OCI-LY1 (cell line): ENCODE results near the gene POLE3.
"Not testable (repeated sequence)": the region's sequence is repeated elsewhere in the genome, so short reads cannot be mapped to it uniquely, and the experiment has no call there.

Experiments
- H2AFZ ChIP-seq: fragments of 200-600 bp; sonication (generic), shearing (Covaris generic); 2 replicates; pipeline ENCODE4 v1.6.0; 2014; ENCODE audit warnings: antibody characterized with exemption, mild to moderate bottlenecking, low read length
- H3F3A ChIP-seq: fragments of 200-600 bp; sonication (generic), shearing (Covaris generic); 2 replicates; pipeline ENCODE4 v1.6.0; 2014; ENCODE audit warnings: mild to moderate bottlenecking, antibody characterized with exemption, low read length, moderate library complexity; ENCODE audit not compliant: insufficient read depth
- H3K27ac ChIP-seq: fragments of 200-600 bp; sonication (generic); 2 replicates; pipeline ENCODE4 v1.5.1; 2014; ENCODE audit warnings: low read length, mixed run types, mild to moderate bottlenecking, low read depth; ENCODE audit not compliant: poor library complexity, severe bottlenecking
- H3K27me3 ChIP-seq: fragments of 200-600 bp; sonication (generic); 2 replicates; pipeline ENCODE4 v1.6.0; 2014; ENCODE audit warnings: antibody characterized with exemption, mild to moderate bottlenecking, low read length, moderate library complexity; ENCODE audit not compliant: insufficient read depth
- H3K36me3 ChIP-seq: fragments of 200-600 bp; sonication (generic); 2 replicates; pipeline ENCODE4 v1.6.1; 2014; ENCODE audit warnings: mild to moderate bottlenecking, antibody characterized with exemption, low read length, moderate library complexity, mixed read lengths; ENCODE audit not compliant: insufficient read depth
- H3K4me1 ChIP-seq: fragments of 200-600 bp; sonication (generic); 2 replicates; pipeline ENCODE4 v1.5.1; 2014; ENCODE audit warnings: mild to moderate bottlenecking, low read length, moderate library complexity; ENCODE audit not compliant: insufficient read depth, severe bottlenecking
- H3K4me2 ChIP-seq: fragments of 200-600 bp; sonication (generic), shearing (Covaris generic); 2 replicates; pipeline ENCODE4 v1.6.1; 2014; ENCODE audit warnings: low read length
- H3K4me3 ChIP-seq: fragments of 200-600 bp; sonication (generic); 2 replicates; pipeline ENCODE4 v1.5.1; 2014; ENCODE audit warnings: low read length, low read depth, mild to moderate bottlenecking, mixed read lengths; ENCODE audit not compliant: poor library complexity, severe bottlenecking
- H3K79me2 ChIP-seq: fragments of 200-600 bp; shearing (Covaris generic); 2 replicates; pipeline ENCODE4 v1.6.1; 2016; ENCODE audit warnings: mixed run types, low read length, mixed read lengths; ENCODE audit not compliant: insufficient read depth
- H3K9ac ChIP-seq: fragments of 200-600 bp; sonication (generic), shearing (Covaris generic); 2 replicates; pipeline ENCODE4 v1.6.1; 2014; ENCODE audit warnings: mild to moderate bottlenecking, low read length, mixed read lengths
- H3K9me2 ChIP-seq: fragments of 200-600 bp; sonication (generic), shearing (Covaris generic); 2 replicates; pipeline ENCODE4 v1.6.1; 2014; ENCODE audit warnings: low read depth, mild to moderate bottlenecking, low read length, mixed read lengths
- H3K9me3 ChIP-seq: fragments of 200-600 bp; shearing (Covaris generic); 2 replicates; pipeline ENCODE4 v1.6.1; 2014; ENCODE audit warnings: low read length, mixed read lengths
- H4K20me1 ChIP-seq: fragments of 200-600 bp; sonication (generic), shearing (Covaris generic); 2 replicates; pipeline ENCODE4 v1.6.0; 2016; ENCODE audit warnings: mild to moderate bottlenecking, low read length; ENCODE audit not compliant: insufficient read depth
- EZH2 ChIP-seq: fragments of 200-600 bp; sonication (generic), shearing (Covaris generic); IDR thresholded peaks from 2 replicates; pipeline ENCODE4 v1.8.0; 2017; ENCODE audit warnings: borderline replicate concordance, mixed run types, mild to moderate bottlenecking, antibody characterized with exemption, low read length, moderate library complexity, mixed read lengths
- TF ChIP-seq, protein P1 (sequence below): fragments of 200-600 bp; sonication (generic), shearing (Covaris generic); IDR thresholded peaks from 2 replicates; pipeline ENCODE4 v1.5.1; 2017; ENCODE audit warnings: mild to moderate bottlenecking, antibody characterized with exemption, low read length, moderate library complexity, mixed read lengths

POLE3 gene

DNA sequence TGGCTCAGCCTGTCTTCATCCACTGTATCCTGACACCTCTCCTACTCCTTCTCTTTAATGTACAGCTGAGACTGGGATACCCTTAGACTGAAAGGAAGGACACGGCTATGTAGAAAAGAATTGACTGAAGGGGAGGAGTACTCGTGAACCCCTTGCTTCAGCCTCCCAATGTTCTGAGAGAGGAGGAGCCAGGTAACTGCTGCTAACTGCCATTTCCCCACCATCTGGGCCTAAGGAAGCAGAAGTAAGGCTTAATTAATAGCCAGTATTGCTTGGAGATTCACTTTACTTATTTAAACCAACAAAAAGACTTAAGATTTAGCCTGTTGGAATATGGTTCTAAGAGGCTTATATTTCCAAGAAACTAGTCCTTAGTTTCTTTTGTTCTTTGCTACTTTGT lies 34.3 kb upstream of the POLE3 start:
- no peaks in the 10 kb centered on the region for H3K27me3 ChIP-seq
- no peaks in the 10 kb centered on the region for H3K9me3 ChIP-seq
- no peak overlapping the region for H3K4me2 ChIP-seq
- no peaks in the 10 kb centered on the region for H3K9me2 ChIP-seq
- no peak overlapping the region for H3K4me3 ChIP-seq
- H3K9ac ChIP-seq: no peak overlapping the region
- no peaks in the 10 kb centered on the region for H4K20me1 ChIP-seq
- H3K79me2 ChIP-seq: no peaks in the 10 kb centered on the region
- H3K27ac ChIP-seq: no peak overlapping the region
- H2AFZ ChIP-seq: no peak overlapping the region
- no peak for TF ChIP-seq EZH2
- TF ChIP-seq, protein P1, sequence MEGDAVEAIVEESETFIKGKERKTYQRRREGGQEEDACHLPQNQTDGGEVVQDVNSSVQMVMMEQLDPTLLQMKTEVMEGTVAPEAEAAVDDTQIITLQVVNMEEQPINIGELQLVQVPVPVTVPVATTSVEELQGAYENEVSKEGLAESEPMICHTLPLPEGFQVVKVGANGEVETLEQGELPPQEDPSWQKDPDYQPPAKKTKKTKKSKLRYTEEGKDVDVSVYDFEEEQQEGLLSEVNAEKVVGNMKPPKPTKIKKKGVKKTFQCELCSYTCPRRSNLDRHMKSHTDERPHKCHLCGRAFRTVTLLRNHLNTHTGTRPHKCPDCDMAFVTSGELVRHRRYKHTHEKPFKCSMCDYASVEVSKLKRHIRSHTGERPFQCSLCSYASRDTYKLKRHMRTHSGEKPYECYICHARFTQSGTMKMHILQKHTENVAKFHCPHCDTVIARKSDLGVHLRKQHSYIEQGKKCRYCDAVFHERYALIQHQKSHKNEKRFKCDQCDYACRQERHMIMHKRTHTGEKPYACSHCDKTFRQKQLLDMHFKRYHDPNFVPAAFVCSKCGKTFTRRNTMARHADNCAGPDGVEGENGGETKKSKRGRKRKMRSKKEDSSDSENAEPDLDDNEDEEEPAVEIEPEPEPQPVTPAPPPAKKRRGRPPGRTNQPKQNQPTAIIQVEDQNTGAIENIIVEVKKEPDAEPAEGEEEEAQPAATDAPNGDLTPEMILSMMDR: no peak
- H3K36me3 ChIP-seq: no peaks in the 10 kb centered on the region
- no peaks in the 10 kb centered on the region for H3F3A ChIP-seq
- H3K4me1 ChIP-seq: no peaks in the 10 kb centered on the region

DNA sequence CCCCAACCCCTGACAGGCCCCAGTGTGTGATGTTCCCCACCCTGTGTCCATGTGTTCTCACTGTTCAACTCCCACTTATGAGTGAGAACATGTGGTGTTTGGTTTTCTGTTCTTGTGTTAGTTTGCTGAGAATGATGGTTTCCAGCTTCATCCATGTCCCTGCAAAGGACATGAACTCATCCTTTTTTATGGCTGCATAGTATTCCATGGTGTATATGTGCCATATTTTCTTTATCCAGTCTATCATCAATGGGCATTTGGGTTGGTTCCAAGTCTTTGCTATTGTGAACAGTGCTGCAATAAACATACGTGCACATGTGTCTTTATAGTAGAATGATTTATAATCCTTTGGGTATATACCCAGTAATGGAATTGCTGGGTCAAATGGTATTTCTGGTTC lies 27.2 kb upstream of the POLE3 start:
- H3K4me1 ChIP-seq, H4K20me1 ChIP-seq, H3K79me2 ChIP-seq, H3K9ac ChIP-seq, H2AFZ ChIP-seq, H3F3A ChIP-seq, H3K9me2 ChIP-seq, H3K27me3 ChIP-seq, H3K4me2 ChIP-seq, H3K4me3 ChIP-seq, H3K9me3 ChIP-seq, H3K27ac ChIP-seq, H3K36me3 ChIP-seq: not testable (repeated sequence)

DNA sequence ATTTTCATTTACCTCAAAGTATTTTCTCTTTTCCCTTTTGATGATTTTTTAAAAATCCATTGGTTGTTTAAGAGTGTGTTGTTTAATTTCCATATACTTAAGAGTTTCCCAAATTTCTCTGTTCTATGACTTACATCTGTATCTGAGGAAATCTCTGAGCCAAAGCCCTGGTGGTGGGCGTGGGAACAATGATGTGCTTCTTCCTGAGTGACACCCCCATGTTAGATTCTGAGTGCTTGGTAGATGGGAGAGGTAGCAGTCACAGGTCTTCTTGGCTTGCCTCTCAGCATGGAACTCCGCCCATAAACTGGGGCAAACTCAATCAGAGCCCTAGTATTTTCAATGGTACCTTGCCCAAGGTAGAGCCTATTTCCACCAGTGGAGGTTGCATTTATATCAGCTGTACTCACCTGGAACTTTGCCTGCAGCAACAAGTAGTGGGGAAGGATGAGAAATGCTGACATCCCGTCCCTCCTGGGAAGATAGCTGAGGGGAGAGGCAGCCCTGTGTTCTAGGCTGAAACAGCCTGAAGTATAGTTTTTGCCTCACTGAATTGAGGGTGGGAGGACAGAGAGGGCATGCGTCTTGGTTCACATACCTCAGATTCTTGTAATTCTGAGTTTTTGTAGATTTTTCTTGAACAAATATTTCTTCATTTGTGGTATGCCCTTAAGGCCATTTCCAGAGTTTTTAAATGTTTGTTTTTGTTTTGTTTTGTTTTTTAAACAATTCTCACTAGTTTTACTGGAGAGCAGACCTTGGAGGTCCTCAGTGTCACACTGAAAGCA lies 26.4 kb upstream of the POLE3 start:
- Histone ChIP-seq H3K36me3 (no peaks in the 10 kb centered on the region), H3K4me1 (no peaks in the 10 kb centered on the region), H3K9me3 (no peaks in the 10 kb centered on the region), H3K27ac (no peak overlapping the region), H3K79me2 (no peaks in the 10 kb centered on the region), H4K20me1 (no peaks in the 10 kb centered on the region), H3K9me2 (no peaks in the 10 kb centered on the region), H2AFZ (no peak overlapping the region), H3K27me3 (no peaks in the 10 kb centered on the region), H3K9ac (no peak overlapping the region), H3K4me2 (no peak overlapping the region), H3K4me3 (no peak overlapping the region), H3F3A (no peaks in the 10 kb centered on the region)
- TF ChIP-seq, protein P1: no peak
- TF ChIP-seq EZH2: no peak

DNA sequence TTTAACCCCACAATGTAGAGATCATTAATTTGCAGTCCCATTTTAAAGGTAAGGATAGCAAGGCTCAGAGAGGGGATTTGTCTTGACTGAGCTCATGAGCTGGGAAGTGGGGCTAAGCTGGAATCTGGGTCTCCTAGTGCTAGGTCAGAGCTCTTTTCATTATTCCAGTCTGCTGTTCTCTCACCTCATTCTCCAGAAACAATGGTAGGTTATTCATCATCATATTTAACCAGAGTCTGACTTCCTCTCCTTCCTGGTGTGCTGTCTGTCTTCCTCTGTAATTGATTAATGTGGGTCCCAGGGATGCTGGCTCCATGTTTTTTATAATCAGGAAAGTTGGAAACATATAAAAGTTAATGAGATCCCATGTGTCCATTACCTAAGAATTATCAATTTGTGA lies 20.7 kb upstream of the POLE3 start:
- Histone ChIP-seq H3F3A (no peaks in the 10 kb centered on the region), H3K4me3 (no peak overlapping the region), H3K4me2 (no peak overlapping the region), H3K79me2 (no peaks in the 10 kb centered on the region), H3K27ac (no peak overlapping the region), H3K27me3 (no peaks in the 10 kb centered on the region), H2AFZ (no peak overlapping the region), H4K20me1 (no peaks in the 10 kb centered on the region), H3K9me2 (no peaks in the 10 kb centered on the region), H3K36me3 (no peaks in the 10 kb centered on the region), H3K9ac (no peak overlapping the region), H3K4me1 (no peaks in the 10 kb centered on the region), H3K9me3 (no peaks in the 10 kb centered on the region)
- TF ChIP-seq, protein P1: no peak
- TF ChIP-seq EZH2: no peak
